Measurements from ENCODE around the gene UCK1.

GRCh38 chr9:131518553-131518952 is 12.5 kb downstream of the UCK1 start:
- TF ChIP-seq CTCF (IDR thresholded peaks at IDR 0.05; ENCODE audit: control extremely low read depth in 1 of 3, insufficient read depth in 1 of 3, low read depth in 1 of 3, low read length in 3 of 3): no peak
- TF ChIP-seq SP1 (IDR thresholded peaks at IDR 0.05; ENCODE audit: low read depth, low read length): no peak

Data from H1 (cell line).